GM19463 (cell line): ENCODE results near the gene APLNR.
A peak's percentile ranks its signal among the peaks of the same experiment; 100 is the strongest.
"Not testable (repeated sequence)": the region's sequence is repeated elsewhere in the genome, so short reads cannot be mapped to it uniquely, and the experiment has no call there.

Source experiments
- ATAC-seq: cut with Tn5 transposase; IDR thresholded peaks from one replicate; pipeline ENCODE4 v1.9.1; 2021; ENCODE audit warnings: mild to moderate bottlenecking, moderate library complexity; ENCODE audit not compliant: unreplicated experiment

APLNR gene

DNA sequence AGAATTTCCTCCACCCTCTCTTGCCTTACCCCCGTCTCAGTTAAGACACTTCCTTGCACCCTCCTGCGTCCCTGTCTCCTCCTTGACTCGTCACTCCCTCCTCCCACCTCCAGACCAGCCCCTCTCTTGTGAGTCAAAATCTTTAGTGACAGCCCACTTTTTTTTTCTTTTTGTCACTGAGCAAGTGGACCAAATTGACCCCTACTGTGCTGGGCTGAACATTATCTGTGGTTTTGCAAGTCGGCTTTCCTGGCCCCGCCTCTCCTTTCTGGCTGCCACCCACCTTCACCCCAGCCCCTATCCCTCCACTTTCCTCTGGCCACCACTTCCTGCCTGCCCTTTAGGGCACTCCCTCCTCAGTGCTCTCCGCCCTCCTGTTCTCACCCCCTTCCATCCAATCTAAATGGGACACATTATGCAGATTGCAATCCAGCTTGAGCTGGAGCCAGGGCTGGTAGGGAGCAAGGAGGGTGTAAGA is at the start of gene APLNR:
APLNR (minus strand) TSS at position 47 of the 478 bp plus-strand sequence. CDS start 246 bp downstream, outside the sequence.
- ATAC-seq, result no peak

GRCh38 chr11:57283231-57283990 is 46.4 kb upstream of the APLNR start:
- ATAC-seq, result no peak

- ATAC-seq, result not testable (repeated sequence)
Measured at GRCh38 chr11:57281546-57281945, 44.5 kb upstream of the APLNR start.

GRCh38 chr11:57279116-57279515 is 42.1 kb upstream of the APLNR start:
- ATAC-seq, result no peak

DNA sequence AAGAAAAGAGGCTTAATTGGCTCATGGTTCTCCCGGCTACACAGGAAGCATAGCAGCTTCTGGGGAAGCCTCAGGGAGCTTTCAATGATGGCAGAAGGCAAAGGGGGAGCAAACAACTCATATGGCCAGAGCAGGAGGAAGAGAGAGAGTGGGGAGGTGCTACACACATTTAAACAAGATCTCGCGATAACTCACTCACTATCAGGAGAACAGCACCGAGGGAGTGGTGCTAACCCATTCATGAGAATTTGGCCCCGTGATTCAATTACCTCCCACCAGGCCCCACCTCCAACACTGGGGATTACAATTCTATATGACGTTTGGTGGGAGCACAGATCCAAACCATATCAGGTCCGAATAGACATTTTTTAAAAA is 41.7 kb upstream of the APLNR start:
- no peak for ATAC-seq

- ATAC-seq, result peak; percentile 91
Measured at GRCh38 chr11:57277845-57278720, 41.0 kb upstream of the APLNR start.

DNA sequence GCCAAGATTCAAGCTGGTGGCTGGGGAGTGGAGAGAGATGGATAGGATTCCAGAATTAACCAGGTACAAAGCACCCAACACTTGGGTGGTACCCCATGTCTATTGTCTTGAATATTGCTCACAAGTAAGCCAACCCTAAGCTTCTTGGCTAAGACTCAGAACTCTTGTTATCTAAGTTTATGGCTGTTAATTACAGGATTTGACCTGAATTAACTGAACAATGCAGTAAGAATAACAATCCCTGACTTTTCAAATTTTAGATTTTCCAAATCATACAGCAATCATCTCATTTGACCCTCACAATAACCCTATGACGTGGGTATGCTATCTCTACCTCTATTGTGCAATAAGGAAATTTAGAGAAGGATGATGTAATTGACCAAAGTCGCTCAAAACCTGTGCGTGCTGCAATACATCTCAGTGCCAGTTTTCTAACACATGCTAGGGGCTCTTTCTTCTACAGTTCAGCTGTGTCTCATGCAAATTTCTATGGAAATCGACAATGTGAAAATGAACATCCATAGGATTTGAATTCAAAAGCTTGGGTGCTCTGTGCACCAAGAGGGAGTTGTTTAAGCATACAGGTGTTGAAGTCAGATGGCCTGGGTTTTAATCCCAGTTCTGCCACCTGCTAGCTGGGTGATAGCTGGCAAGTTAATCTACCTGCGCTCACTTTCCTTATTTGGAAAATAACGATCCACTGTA is 40.1 kb upstream of the APLNR start:
- no peak for ATAC-seq

DNA sequence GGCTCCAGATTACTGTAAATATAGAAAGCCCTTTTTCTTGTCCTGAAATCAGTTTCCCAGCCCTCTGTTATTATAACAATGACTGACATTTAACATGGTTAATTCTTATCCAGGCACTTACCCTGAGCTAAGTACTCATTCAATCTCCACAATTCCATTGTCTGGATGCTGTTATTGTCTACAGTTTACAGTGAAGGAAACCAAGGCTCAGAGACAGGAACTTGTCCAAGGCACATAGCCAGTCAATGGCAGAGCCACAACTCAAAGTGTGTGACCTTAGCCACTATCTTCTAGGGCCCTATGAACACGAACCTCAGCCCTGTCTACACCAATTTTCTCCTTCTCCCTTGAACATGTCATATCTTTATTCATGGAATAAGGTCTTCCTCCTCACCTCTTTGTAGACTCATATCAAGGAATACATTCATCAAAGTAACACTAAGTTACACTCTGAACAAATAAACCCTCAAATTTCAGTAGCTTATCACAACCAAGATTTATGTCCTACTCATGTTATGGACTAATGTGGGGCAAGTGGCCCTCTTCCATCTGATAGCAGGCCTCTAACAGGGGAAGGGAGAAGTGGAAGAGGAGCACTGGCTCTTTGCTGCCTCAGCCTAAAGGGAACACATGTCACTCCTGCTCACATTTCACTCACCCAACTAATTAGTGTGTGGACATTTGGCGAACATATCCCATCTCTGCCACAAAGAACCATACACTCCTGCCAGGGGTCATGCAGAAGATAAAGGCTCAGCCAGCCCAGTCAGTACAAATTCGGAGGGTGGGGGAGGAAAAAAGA is 39.3 kb upstream of the APLNR start:
- ATAC-seq, result no peak

DNA sequence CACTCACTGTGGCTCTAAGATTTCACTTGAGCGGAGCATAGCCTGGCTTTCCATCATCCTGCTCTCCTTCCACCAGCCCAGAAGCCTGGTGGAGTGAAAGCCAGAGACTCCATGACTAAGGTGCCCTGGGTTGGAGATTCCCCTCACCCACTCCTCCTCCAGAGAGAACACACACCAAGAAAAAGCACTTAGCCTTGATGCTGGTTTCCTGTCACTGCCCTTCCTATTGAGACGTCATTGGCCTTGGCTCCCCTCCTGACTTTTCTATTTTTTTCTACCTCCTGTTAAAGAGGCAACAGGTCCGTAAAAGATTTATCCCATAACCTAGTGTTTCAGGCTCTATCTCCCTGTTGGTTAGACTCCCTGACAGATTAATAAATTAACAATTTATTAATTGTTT is 38.5 kb upstream of the APLNR start:
- no peak for ATAC-seq

DNA sequence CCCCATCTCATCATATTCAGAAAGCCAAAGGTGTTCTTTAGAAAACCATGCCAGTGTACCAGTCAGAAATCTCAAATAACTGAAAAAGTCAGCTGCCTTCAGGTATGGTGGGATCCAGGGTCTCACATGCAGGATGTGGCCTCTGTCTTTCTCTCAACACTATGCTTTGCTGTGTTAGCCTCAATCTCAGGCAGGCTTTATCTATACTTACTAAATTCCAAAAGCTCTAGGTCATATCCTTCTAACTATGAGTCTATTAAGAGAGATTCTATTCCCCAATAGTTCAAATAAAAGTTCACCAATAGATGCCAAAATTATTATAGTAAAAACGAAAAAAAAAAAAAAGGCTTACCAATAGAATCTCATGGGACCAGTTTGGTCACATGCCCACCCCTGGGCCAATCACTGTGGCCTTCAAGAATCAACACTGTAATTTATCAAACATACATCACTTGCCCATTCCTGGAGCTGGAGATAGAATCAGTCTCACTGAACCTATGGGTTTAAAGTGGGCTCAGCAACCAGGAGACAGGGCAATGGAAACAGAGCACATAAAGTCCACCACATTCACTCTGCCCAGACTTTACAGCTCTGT is 38.0 kb upstream of the APLNR start:
- ATAC-seq, result no peak

DNA sequence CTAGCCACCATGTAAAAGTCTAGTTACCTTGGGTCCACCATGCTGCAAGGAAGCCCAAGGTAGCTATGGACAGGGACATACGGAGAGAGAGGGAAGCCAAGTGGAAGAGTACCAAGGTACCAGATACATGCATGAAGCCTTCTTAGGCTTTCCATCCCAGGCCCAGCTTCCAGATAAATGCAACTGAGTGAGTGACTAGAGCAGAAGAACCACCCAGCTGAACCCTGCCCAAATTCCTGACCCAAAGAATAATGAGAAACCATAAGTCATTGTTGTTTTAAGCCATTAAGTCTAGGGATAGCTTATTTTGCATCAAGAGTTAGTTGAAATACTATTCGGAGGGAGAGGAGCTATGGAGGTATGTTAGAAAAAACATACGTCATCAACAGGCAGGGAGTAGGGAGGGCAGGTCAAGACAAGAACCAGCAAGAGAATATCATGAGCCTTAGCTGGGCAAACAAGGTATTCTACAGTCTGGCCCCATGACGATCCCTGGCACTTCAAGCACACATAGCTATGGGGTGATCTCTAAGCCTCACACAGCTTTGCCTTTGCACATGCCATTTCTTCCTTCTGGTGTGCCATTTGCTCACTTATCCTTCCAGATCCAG is 36.5 kb upstream of the APLNR start:
- ATAC-seq, result no peak

DNA sequence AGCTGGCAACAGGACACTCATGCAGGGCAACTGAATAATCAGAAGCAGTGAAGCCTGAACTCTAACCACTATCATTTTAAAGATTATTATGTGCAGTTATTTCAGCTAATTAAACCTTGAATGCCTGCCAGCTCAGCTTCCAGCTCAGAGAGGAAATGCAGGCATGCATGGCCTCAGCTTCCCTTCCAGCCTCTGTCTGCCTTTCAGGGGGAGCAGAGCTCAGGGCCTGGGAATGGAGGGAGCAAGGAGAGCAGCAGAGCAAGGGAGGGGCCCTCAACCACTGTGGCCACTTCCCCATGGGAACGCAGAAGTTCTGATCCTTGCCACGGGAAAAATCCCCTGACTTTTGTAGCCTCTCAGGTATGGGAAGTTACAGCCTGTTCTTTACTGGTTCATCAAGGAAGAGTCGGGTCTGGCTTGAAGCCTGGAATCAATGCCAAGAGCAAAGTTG is 32.5 kb upstream of the APLNR start:
- no peak for ATAC-seq

GRCh38 chr11:57266157-57266556 is 29.1 kb upstream of the APLNR start:
- no peak for ATAC-seq

DNA sequence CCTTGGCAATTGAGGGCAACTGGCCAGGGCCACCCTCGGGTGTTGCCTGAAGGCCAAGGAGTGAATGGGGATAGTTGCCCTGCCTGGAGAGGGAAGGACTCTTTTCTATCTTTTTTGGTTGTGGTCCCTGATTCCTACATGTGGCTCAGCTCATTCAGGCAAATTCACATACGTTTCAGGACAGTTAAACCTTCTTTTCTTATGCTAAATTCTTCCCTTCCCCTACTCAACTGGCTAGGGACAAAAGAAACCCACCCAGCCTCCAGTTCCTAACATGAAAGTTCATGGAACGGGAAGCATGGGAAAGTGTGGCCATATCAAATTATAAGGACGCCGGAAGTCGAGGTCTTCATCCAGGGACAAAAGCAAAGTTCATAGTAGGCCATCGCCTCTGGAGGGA is 26.3 kb upstream of the APLNR start:
- no peak for ATAC-seq

DNA sequence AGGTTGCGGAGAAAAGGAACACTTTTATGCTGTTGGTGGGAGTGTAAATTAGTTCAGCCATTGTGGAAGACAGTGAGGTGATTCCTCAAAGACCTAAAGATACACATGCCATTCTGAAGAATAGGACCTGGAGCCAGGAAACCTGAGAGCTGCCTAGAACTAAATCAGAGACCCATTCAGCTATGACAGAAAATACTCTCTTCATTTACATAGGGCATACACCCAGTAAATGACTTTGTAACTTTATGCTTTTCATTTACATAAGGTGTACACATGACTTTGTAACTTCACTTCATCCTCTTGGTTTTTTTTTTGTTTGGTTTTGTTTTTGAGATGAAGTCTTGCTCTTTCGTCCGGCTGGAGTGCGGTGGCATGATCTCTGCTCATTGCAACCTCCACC is 25.1 kb upstream of the APLNR start:
- no peak for ATAC-seq

DNA sequence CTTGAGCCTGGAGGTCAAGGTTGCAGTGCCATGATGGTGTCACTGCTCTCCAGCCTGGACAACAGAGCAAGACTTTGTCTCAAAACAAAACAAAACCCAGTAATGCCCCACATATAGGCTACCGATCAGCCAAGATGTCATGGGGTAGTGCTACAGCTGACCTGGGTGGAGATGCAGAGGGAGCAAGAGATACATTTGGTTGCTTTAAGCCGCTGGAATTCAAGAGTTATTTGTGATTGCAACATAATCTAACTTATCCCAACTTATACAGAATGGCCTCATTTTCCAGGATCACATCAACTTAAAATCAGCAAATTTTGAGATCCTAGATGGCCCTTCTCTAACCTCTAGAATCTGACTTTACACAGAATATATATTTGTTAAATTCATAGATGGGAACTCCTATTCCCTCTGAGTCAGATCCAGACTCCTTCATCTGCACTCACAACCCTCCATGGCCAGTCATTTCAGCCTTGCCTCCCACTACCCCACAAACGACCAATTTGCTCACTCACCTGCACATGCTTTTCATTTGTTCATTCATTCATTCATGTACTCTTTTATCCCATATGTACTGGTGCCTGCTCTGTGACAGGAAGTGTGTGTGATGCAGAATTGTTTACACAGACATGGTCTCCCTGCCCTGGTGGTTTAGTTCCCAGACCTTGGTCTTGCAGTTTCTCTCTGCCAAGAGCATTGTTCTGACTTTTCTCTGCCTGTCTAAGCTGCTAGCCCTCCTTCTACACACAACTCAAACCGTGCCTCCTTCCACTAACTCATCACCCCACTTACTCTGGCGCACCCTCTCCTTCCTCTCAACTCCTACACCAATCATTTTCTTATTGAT is 24.1 kb upstream of the APLNR start:
- ATAC-seq, result no peak

DNA sequence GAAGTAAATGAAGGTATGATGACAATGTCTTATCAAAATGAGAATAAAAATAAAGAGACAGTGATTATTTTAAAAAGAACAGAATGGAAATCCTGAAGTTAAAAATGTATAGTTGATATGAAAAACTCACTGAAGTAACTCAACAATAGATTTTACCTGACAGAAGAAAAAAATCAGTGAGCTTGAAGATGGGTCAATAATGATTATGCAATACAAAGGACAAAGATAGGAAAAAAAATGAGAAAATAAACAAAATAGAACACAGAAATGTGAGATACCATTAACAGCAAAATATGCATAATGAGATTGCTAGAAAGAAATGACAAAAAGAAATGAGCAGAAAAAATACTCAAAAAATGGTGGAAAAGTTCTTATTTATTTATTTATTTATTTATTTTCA is 19.1 kb upstream of the APLNR start:
- ATAC-seq, result no peak

GRCh38 chr11:57255618-57256017 is 18.6 kb upstream of the APLNR start:
- ATAC-seq, result no peak

- ATAC-seq, result no peak
Measured at GRCh38 chr11:57254631-57255030, 17.6 kb upstream of the APLNR start.
